Measurements from ENCODE around the gene ABCC11.

DNA sequence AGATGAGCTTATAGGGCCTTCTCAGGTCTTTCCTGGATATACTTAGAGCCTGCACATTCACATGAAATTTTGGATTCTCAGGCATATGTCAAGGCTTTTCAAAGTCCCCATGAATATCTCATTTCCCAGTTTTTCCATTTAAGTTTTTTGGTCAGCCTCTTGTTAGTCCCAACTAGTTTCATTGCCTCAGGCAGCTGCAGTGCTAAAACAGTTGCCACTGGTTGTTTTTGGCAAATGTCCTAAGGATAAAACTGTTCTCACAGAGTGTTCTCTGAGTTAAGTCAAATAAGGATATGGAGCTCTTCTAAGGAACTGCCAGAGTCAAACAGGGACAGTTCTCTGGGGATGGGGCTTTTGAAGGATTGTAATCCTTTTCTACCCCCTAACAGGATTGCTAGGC lies 39.9 kb upstream of the ABCC11 start:
- TF ChIP-seq CTCF (IDR thresholded peaks at IDR 0.05): no peak
- TF ChIP-seq EZH2 (IDR thresholded peaks at IDR 0.05): no peak
- no peak for TF ChIP-seq EZH2phosphoT487 (IDR thresholded peaks at IDR 0.05)

Data from neural progenitor cell (in vitro differentiated cells).